GM12875 (cell line): ENCODE measurements around the gene WDTC1.
A peak's percentile ranks its signal among the peaks of the same experiment; 100 is the strongest.
"Not testable (repeated sequence)": the region's sequence is repeated elsewhere in the genome, so short reads cannot be mapped to it uniquely, and the experiment has no call there.

Source experiments
- H3K4me3 ChIP-seq: one replicate; pipeline ENCODE4 v1.5.1; 2011; ENCODE audit warnings: low read depth, low read length, control low read depth
- CTCF ChIP-seq: IDR thresholded peaks from 2 replicates; pipeline ENCODE4 v1.5.1; 2011; ENCODE audit warnings: low read depth, mild to moderate bottlenecking, control low read depth, inconsistent platforms, low read length, moderate library complexity, borderline replicate concordance; ENCODE audit not compliant: insufficient read depth

The WDTC1 gene

DNA sequence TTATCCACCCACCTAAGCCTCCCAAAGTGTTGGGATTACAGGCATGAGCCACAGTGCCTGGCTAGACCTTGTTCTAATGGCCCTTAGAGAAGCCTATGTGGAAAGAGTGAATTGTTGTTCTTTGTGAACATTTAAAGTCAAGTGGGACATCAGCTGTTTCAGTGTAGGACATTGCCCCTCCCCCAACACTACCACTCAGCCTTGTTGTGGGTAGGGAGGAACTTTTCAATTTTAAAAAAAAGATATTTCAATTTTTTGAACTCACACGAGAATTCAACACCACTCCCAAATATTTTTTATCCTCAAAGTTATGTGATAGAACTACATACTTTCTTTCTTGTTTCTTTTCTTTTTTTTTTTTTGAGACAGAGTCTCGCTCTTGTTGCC is 50.8 kb downstream of the WDTC1 start:
- no peak for TF ChIP-seq CTCF
- no peak overlapping the region for H3K4me3 ChIP-seq

DNA sequence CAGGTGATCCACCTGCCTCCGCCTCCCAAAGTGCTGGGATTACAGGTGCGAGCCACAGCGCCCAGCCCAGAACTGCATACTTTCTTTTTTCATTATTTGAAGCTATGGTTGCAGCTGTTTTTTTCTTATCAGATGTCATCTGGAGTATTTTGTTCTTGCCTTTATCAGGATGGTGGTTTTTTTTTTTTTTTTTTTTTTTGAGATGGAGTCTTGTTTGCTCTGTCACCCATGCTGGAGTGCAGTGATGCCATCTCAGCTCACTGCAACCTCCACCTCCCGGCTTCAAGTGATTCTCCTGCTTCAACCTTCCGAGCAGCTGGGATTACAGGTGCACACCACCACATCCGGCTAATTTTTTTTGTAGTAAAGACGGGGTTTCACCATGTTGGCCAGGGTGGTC is 51.4 kb downstream of the WDTC1 start:
- H3K4me3 ChIP-seq, result not testable (repeated sequence)

DNA sequence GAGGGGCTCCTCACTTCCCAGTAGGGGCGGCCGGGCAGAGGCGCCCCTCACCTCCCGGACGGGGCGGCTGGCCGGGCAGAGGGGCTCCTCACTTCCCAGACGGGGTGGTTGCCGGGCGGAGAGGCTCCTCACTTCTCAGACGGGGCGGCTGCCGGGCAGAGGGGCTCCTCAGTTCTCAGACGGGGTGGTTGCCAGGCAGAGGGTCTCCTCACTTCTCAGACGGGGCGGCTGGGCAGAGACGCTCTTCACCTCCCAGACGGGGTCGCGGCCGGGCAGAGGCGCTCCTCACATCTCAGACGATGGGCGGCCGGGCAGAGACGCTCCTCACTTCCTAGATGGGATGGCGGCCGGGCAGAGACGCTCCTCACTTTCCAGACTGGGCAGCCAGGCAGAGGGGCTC is 54.7 kb downstream of the WDTC1 start:
- not testable (repeated sequence) for H3K4me3 ChIP-seq

- no peak for TF ChIP-seq CTCF
Measured at GRCh38 chr1:27290581-27290980, 56.1 kb downstream of the WDTC1 start.

DNA sequence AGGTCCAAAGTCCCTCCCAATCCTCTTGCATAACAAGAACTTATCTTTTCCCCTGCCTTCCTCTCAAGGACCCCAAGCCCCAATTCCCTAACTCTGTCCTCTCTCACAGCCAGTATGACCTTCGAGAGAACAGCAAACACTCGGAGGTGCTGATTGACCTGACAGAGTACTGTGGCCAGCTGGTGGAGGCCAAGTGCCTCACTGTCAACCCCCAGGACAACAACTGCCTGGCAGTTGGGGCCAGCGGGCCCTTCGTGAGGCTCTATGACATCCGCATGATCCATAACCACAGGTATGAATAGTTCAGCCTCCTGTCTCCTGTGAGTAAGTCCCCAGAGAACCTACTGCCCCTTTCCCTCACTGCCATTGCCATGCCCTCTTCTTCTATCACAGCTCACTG is 57.7 kb downstream of the WDTC1 start:
- no peak overlapping the region for H3K4me3 ChIP-seq
- no peak for TF ChIP-seq CTCF

More at GRCh38 chr1:27290581-27290980, 56.1 kb downstream of the WDTC1 start:
- H3K4me3 ChIP-seq, result no peak overlapping the region

DNA sequence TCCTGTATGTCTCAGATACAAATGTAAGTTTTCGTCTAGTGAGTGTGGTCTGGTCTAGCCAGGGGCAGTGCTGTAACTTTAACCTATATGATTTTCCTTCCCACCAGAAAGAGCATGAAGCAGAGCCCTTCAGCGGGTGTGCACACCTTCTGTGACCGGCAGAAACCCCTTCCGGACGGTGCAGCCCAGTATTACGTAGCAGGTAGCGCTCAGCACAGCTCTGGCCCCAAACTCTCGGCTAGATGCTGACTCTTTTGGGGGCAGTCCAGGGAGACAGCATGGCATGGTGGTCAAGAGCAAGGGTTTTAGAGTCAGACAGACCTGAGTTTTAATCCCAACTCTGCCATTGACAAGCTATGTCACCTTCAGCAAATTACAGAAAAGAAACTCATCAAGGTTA is 59.5 kb downstream of the WDTC1 start:
- no peak overlapping the region for H3K4me3 ChIP-seq
- TF ChIP-seq CTCF, result no peak

- H3K4me3 ChIP-seq, result no peak overlapping the region
- peak; percentile 80 for TF ChIP-seq CTCF
Measured at GRCh38 chr1:27296773-27297291, 62.4 kb downstream of the WDTC1 start.

- H3K4me3 ChIP-seq, result no peak overlapping the region
- no peak for TF ChIP-seq CTCF
Measured at GRCh38 chr1:27297903-27298302, 63.5 kb downstream of the WDTC1 start.
